ES-I3 (cell line): ENCODE measurements around the gene HHAT.
"Not testable (repeated sequence)": the region's sequence is repeated elsewhere in the genome, so short reads cannot be mapped to it uniquely, and the experiment has no call there.

ENCODE experiments used
- H3K36me3 ChIP-seq: 2 replicates; pipeline ENCODE4 v1.6.1; 2013; ENCODE audit warnings: mild to moderate bottlenecking, low read length, control low read depth, moderate library complexity; ENCODE audit not compliant: insufficient read depth
- H3K4me1 ChIP-seq: 2 replicates; pipeline ENCODE4 v1.6.1; 2013; ENCODE audit warnings: mild to moderate bottlenecking, control low read depth, low read length; ENCODE audit not compliant: insufficient read depth
- H3K9ac ChIP-seq: 2 replicates; pipeline ENCODE4 v1.6.1; 2013; ENCODE audit warnings: low read depth, mild to moderate bottlenecking, low read length, moderate library complexity
- H3K9me3 ChIP-seq: 2 replicates; pipeline ENCODE4 v1.6.1; 2013; ENCODE audit warnings: mild to moderate bottlenecking, low read length, moderate library complexity; ENCODE audit not compliant: control insufficient read depth, insufficient read depth

HHAT gene

DNA sequence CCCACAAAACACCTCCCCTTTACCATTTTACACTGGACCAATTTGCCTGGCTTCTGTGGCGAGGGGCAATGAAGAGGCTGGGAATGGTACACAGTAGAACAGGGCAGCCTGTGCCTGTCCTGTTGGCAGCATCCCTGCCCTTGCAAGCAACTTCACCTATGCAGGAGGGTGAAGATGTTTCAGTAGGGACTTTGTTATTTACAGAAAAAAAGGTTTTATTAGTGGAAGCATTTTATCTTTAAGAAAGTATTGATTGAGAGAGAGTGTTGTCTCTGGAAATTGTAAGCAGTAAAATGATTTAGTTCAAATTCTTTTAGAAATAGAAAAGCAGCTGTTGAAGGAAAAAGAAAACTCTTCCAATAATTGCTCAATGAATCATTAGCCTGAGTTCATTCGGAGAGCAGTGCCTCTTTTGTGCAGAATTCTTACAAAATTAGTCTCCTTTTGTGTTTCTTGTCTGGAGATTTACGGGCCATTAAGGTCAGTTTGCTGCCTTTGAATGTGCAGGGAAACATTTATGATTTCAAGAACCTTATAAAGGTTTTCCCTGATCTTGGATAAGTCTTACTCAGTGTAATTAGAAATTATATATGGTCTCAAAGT, 49.1 kb downstream of the HHAT start:
- Histone ChIP-seq H3K4me1 (peaks cover 8% of the 10 kb centered on the region), H3K9ac (no peak overlapping the region), H3K36me3 (no peaks in the 10 kb centered on the region), H3K9me3 (no peaks in the 10 kb centered on the region)

DNA sequence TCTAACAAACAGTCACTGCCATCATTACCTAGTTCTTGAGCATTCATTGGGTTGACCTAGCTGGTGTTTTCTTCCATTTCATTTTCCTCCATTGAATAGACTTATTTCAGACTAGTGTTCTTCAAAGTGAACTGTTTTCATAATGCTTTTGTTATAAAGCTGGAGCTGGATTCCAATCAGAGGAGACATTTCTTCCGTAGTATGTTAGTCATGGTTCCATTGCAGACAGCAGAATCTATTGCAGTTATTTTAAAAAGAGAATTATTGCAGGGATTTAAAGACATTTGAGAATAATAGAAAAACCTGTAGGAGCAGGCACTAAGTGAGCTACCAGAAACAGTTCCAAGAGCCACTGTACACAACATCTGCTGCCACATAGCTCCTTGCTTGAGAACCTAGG, 50.0 kb downstream of the HHAT start:
- Histone ChIP-seq H3K36me3 (no peaks in the 10 kb centered on the region), H3K9ac (no peak overlapping the region), H3K9me3 (no peaks in the 10 kb centered on the region), H3K4me1 (no peaks in the 10 kb centered on the region)

GRCh38 chr1:210381934-210382333, 53.2 kb downstream of the HHAT start:
- Histone ChIP-seq H3K4me1 (no peaks in the 10 kb centered on the region), H3K36me3 (no peaks in the 10 kb centered on the region), H3K9me3 (no peaks in the 10 kb centered on the region), H3K9ac (no peak overlapping the region)

- Histone ChIP-seq H3K9me3 (peaks cover 4% of the 10 kb centered on the region; the same call in 1 of the 2 replicates), H3K36me3 (no peaks in the 10 kb centered on the region), H3K9ac (no peak overlapping the region), H3K4me1 (no peaks in the 10 kb centered on the region)
Measured at GRCh38 chr1:210384625-210385024, 55.9 kb downstream of the HHAT start.

GRCh38 chr1:210385228-210385627, 56.5 kb downstream of the HHAT start:
- Histone ChIP-seq H3K9ac (no peak overlapping the region), H3K36me3 (no peaks in the 10 kb centered on the region), H3K9me3 (peaks cover 4% of the 10 kb centered on the region; the same call in 1 of the 2 replicates), H3K4me1 (no peaks in the 10 kb centered on the region)

DNA sequence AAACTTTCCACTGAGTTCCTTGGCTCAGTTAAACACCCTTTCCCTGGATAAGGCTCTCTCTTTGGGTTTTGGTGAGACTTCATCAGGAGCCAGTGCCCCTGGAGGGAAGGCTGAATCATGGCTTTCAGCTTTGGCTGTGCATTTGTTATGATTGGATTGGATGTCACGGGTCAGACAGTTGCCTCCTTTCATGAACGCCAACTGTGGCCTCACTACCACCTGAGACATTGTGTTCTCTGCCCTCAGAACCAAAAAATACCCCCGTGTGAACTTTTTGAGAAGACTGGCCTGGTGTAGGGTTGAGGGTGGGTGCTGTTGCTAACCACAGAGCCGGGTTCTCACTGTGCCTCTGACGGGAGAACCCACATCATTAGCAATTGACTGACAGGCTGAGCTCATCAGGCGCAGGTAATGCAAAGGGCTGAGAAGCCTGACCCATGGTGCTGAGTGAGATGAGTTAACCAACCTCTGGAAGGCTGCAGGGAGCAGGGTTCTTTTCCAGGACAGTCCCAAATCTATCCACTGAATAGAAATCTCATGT, 65.6 kb downstream of the HHAT start:
- H3K9me3 ChIP-seq: peaks cover 2% of the 10 kb centered on the region; the same call in 1 of the 2 replicates
- no peaks in the 10 kb centered on the region for H3K36me3 ChIP-seq
- no peak overlapping the region for H3K9ac ChIP-seq
- H3K4me1 ChIP-seq: no peaks in the 10 kb centered on the region

DNA sequence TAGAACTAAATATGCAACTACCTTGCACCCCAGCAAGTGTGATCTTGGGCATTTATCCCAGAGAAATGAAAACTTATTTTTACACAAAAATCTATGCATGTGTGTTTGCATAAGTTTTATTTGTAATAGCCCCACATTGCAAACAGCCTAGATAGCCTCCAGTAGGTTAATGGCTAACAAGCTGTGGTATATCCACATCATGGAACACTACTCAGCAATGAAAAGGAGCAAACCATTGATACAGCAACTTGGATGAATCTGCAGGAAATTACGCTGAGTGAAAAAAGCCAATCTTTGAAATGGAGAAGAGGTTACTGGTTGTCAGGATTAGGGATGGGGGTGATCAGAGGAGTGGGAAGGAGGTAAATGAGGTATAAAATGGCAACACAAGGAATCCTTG, 67.8 kb downstream of the HHAT start:
- Histone ChIP-seq H3K9ac (no peak overlapping the region), H3K9me3 (no peaks in the 10 kb centered on the region), H3K4me1 (0 out of 2 replicates have a peak, but pooled peaks cover 3% of the 10 kb centered on the region), H3K36me3 (no peaks in the 10 kb centered on the region)

GRCh38 chr1:210397252-210397651, 68.5 kb downstream of the HHAT start:
- H3K4me1 ChIP-seq: 0 out of 2 replicates have a peak, but pooled peaks cover 3% of the 10 kb centered on the region

GRCh38 chr1:210397681-210398080, 69.0 kb downstream of the HHAT start:
- Histone ChIP-seq H3K36me3 (no peaks in the 10 kb centered on the region), H3K4me1 (0 out of 2 replicates have a peak, but pooled peaks cover 3% of the 10 kb centered on the region)

More at GRCh38 chr1:210397252-210397651, 68.5 kb downstream of the HHAT start:
- H3K36me3 ChIP-seq: no peaks in the 10 kb centered on the region
- no peaks in the 10 kb centered on the region for H3K9me3 ChIP-seq
- no peak overlapping the region for H3K9ac ChIP-seq

DNA sequence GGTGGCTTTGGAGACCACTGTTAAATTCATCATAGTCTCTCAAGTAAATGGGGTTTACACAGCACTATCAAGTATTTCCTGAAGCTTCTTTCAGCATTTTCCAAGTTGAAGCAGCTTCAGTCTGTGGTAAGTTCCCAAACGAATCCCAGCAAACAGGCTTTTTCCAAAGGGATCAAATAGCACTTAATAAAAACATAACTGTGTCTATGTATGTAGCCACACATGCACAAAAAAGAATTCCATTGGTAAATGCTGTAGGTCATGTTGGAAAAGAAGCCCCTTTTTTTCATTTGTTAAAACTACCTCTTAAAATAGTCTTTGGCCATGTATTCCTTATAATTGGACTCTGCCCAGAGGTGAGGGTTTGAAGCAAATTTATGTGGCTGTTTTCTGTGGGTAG, 69.8 kb downstream of the HHAT start:
- 0 out of 2 replicates have a peak, but pooled peaks cover 3% of the 10 kb centered on the region for H3K4me1 ChIP-seq
- no peaks in the 10 kb centered on the region for H3K9me3 ChIP-seq
- no peak overlapping the region for H3K9ac ChIP-seq
- H3K36me3 ChIP-seq: no peaks in the 10 kb centered on the region

More at GRCh38 chr1:210397681-210398080, 69.0 kb downstream of the HHAT start:
- Histone ChIP-seq H3K9me3 (no peaks in the 10 kb centered on the region), H3K9ac (no peak overlapping the region)

DNA sequence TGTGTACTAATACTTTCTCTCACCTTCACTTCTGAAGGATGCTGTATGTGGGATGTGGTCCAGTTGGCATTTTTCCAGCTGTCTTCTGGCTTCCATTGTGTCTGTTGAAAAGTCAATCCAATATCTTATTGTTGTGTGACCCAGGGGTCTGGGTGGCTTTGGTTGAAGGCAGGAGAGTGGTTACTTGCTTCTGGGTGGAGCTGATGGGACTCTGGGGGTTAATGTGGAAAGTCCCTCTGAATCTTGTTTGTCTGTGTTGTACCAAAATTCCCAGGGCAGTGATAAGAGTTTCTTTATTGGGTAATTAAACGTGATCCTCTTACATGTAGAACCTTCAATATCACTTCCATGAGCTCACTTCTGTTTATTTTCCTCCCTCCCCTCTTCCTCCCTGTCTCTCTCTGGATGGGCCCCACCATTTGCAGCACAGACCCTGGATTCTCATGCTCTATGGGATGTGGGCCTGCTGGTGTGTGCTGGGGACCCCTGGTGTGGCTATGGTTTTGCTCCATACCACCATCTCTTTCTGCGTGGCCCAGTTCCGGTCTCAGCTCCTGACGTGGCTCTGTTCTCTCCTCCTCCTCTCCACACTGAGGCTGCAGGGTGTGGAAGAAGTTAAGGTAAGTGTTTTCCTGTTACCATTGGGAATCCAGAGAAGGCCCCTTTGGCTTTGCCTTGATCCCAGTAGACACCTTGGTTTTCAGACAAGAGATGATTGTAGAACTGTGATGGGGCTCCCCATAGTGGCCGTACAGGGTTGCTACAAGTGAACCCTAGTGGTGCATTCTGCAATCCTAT, 71.5 kb downstream of the HHAT start:
- H3K9ac ChIP-seq: no peak overlapping the region
- 0 out of 2 replicates have a peak, but pooled peaks cover 3% of the 10 kb centered on the region for H3K4me1 ChIP-seq
- no peaks in the 10 kb centered on the region for H3K9me3 ChIP-seq
- no peaks in the 10 kb centered on the region for H3K36me3 ChIP-seq

GRCh38 chr1:210402560-210402959, 73.9 kb downstream of the HHAT start:
- H3K4me1 ChIP-seq: 0 out of 2 replicates have a peak, but pooled peaks cover 3% of the 10 kb centered on the region
- no peak overlapping the region for H3K9ac ChIP-seq
- H3K36me3 ChIP-seq: no peaks in the 10 kb centered on the region
- H3K9me3 ChIP-seq: no peaks in the 10 kb centered on the region

DNA sequence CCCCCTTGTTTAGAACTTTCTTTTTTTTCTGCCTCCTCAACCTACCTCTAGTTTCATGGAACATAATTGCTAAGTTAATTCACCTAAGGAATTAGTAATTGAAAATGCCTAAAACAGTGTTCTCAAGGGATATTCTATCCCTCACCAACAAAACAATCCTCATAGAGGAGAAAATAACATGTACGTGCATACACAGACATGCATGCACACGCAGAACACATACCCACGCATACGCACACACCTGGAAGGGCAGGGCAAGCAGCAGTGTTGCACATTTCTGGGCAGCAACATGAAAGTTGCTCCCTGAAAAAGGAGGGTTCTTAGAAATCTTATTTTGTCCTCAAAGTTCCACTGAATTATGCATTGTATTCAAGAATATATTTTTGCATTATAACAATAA, 76.6 kb downstream of the HHAT start:
- H3K9me3 ChIP-seq: no peaks in the 10 kb centered on the region
- 0 out of 2 replicates have a peak, but pooled peaks cover 2% of the 10 kb centered on the region for H3K4me1 ChIP-seq
- H3K9ac ChIP-seq: no peak overlapping the region
- H3K36me3 ChIP-seq: no peaks in the 10 kb centered on the region

- H3K9ac ChIP-seq, H3K36me3 ChIP-seq, H3K9me3 ChIP-seq, H3K4me1 ChIP-seq: not testable (repeated sequence)
Measured at GRCh38 chr1:210406341-210406740, 77.6 kb downstream of the HHAT start.
